Muscle of leg (tissue), 11 donors: ENCODE data around the gene DLX4. TPM values are rescaled to one million over a fixed set of nuclear protein-coding genes. Genes with fewer than 3 reads are reported as not detected.

Experiments
- DNase-seq: peaks from one replicate; pipeline ENCODE4 v3.0.0; 2013
- H3K27ac ChIP-seq: one replicate; pipeline ENCODE4 v1.5.1; 2013; ENCODE audit warnings: mild to moderate bottlenecking, low read length, control low read depth
- H3K27me3 ChIP-seq: one replicate; pipeline ENCODE4 v1.6.1; 2013; ENCODE audit warnings: low read length; ENCODE audit not compliant: control insufficient read depth, insufficient read depth
- H3K36me3 ChIP-seq: one replicate; pipeline ENCODE4 v1.6.1; 2013; ENCODE audit warnings: low read length; ENCODE audit not compliant: control insufficient read depth, insufficient read depth
- H3K4me1 ChIP-seq: one replicate; pipeline ENCODE4 v1.6.1; 2013; ENCODE audit warnings: low read length; ENCODE audit not compliant: control insufficient read depth, insufficient read depth
- H3K4me3 ChIP-seq: one replicate; pipeline ENCODE4 v1.5.1; 2013; ENCODE audit warnings: low read length, control low read depth
- H3K9me3 ChIP-seq: replicated peaks from 2 replicates; pipeline ENCODE4 v1.6.1; 2013; ENCODE audit warnings: low read depth, low read length; ENCODE audit not compliant: control insufficient read depth
- WGBS: methylation state at CpG from one replicate; pipeline ENCODE4 v1.1.5; 2013; ENCODE audit warnings: missing lambda C conversion rate; ENCODE audit not compliant: insufficient coverage; 5-methylcytosine and 5-hydroxymethylcytosine counted together
- polyA plus RNA-seq, 8 donors: library from polyadenylated mRNA; unstranded; fragments of 120-200 nt; gene quantifications; one replicate each; pipeline versions ENCODE4 v1.2.1 to v1.2.3, GENCODE V29; 2013; ENCODE audit warnings: inconsistent platforms in 1 of 8, low replicate concordance in 1 of 8; ENCODE audit not compliant: insufficient read length in 8 of 8, insufficient read depth in 1 of 8
- total RNA-seq: library from RNA; stranded (reverse); fragments of 120-200 nt; gene quantifications from one replicate; pipeline ENCODE4 v1.2.4, GENCODE V29; 2013

The DLX4 gene
- total and polyA plus RNA-seq, 9 donors, result 0.09 to 0.57 (median 0.27) TPM

- peaks cover 5% of the 10 kb centered on the region for H3K4me1 ChIP-seq
- WGBS, result no CpG with 5 or more reads among the region's 8 CpGs
- no peaks in the 10 kb centered on the region for H3K36me3 ChIP-seq
- H3K4me3 ChIP-seq, result no peak overlapping the region
- H3K9me3 ChIP-seq, result no peaks in the 10 kb centered on the region
- no peak for DNase-seq
- H3K27me3 ChIP-seq, result peaks cover 47% of the 10 kb centered on the region
- no peak overlapping the region for H3K27ac ChIP-seq
Observed at GRCh38 chr17:49930880-49931279, 38.1 kb upstream of the DLX4 start.

- WGBS, result 43% methylated on average over 14 of the region's 16 CpGs
- no peaks in the 10 kb centered on the region for H3K36me3 ChIP-seq
Observed at GRCh38 chr17:49931416-49932137, 37.4 kb upstream of the DLX4 start.

DNA sequence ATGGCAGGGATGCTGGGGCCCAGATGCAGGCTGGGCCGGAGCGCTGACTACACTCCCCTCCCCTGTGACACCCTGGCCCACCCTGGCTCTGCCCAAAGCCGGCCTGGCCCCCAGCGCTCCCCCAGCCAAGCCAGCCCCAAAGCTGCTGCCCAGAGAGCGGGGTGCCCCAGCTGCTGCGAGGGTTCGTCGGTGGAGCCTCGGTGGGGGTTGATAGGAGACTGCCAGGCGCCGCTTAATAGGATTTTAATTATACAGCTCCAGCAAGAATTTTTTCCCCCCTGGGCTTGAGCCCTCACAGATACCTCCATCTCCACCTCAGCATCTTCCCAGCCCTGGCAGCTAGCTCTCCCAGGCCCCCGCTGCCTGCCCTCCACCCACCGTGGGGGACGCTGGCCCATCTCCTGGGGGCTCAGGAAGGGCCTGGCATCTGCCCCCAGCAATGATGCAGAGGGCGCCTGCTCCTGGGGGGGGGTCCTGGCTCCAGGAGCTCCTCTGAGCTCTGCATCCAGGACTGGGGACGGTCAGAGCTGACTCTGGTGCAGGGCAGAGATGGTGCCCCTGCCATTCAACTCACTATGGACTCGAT is 36.8 kb upstream of the DLX4 start:
- H3K9me3 ChIP-seq, result no peaks in the 10 kb centered on the region
- WGBS, result 75% methylated on average over 10 of the region's 17 CpGs
- H3K4me3 ChIP-seq, result no peak overlapping the region
- H3K27me3 ChIP-seq, result peaks cover 48% of the 10 kb centered on the region
- no peaks in the 10 kb centered on the region for H3K36me3 ChIP-seq
- no peak overlapping the region for H3K27ac ChIP-seq
- no peak for DNase-seq
- H3K4me1 ChIP-seq, result no peaks in the 10 kb centered on the region

More at GRCh38 chr17:49931416-49932137, 37.4 kb upstream of the DLX4 start:
- DNase-seq, result no peak
- Histone ChIP-seq H3K27ac (no peak overlapping the region), H3K27me3 (peaks cover 48% of the 10 kb centered on the region), H3K9me3 (no peaks in the 10 kb centered on the region), H3K4me1 (no peaks in the 10 kb centered on the region), H3K4me3 (no peak overlapping the region)

DNA sequence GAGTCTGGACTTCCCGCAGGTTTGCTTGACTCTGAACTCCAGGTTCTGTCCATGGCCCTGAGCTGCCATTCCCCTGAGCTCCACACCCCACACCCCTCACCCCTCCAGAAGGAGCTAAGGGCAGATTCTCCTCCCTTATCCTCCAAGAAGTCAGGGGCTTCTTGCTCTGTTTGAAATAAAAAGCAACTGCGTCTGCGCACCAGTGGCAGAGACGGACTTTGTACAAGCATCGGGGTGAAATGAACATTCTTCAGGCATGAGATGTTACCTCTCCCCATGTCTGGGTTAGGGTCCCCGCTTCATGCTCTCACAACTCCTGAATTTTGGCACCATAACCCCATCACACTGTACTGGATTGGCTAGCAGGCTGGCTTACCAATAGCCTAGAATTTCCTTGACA is 36.1 kb upstream of the DLX4 start:
- no peak overlapping the region for H3K27ac ChIP-seq
- H3K27me3 ChIP-seq, result peaks cover 47% of the 10 kb centered on the region
- no peaks in the 10 kb centered on the region for H3K9me3 ChIP-seq
- 86% methylated on average over 4 of the region's 6 CpGs for WGBS
- no peak for DNase-seq
- H3K4me3 ChIP-seq, result no peak overlapping the region
- H3K36me3 ChIP-seq, result no peaks in the 10 kb centered on the region
- H3K4me1 ChIP-seq, result no peaks in the 10 kb centered on the region

DNA sequence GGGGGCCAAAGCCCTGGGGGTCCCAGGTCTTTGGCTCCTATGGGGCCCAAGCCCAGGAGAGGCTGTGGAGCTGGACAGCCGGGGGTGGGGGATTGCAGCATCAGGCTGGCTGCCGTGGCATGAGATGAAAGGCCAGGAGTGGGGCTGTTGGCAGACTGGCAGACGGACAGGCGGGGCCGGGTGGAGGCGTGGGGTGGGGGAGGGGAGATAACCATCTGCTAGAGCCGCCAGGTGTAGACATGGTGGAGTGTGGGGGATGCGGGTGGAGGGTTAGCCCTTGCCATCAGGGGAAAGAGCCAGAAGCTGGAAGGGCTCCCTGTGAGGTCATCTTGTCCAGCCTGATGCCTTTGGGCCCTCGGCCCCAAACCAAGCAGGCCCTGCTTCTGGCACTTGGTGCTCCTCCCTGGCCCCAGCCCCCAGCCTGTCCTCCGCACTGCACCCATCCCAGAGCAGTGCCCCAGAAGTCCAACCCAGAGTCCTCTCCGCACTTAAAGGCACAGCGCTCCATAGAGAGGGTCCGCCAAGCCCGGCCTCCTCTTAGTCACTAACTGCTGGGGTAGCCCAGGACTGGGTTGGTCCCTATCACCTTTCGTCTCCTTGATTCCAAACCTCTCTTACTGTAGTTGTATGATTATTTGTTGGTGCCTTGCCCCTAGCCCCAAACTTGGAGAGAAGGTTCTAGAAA is 33.3 kb upstream of the DLX4 start:
- H3K4me3 ChIP-seq, result no peak overlapping the region
- WGBS, result 45% methylated on average over 4 of the region's 15 CpGs
- H3K36me3 ChIP-seq, result no peaks in the 10 kb centered on the region
- no peaks in the 10 kb centered on the region for H3K4me1 ChIP-seq
- no peak overlapping the region for H3K27ac ChIP-seq
- H3K27me3 ChIP-seq, result peaks cover 55% of the 10 kb centered on the region
- H3K9me3 ChIP-seq, result no peaks in the 10 kb centered on the region
- no peak for DNase-seq

GRCh38 chr17:49936386-49936785 is 32.6 kb upstream of the DLX4 start:
- Histone ChIP-seq H3K27ac (no peak overlapping the region), H3K4me3 (no peak overlapping the region), H3K36me3 (no peaks in the 10 kb centered on the region), H3K9me3 (no peaks in the 10 kb centered on the region), H3K4me1 (no peaks in the 10 kb centered on the region), H3K27me3 (peaks cover 57% of the 10 kb centered on the region)
- 68% methylated on average over 4 of the region's 9 CpGs for WGBS
- no peak for DNase-seq

- Histone ChIP-seq H3K36me3 (no peaks in the 10 kb centered on the region), H3K4me3 (no peak overlapping the region), H3K27ac (no peak overlapping the region), H3K9me3 (no peaks in the 10 kb centered on the region), H3K27me3 (peaks cover 66% of the 10 kb centered on the region), H3K4me1 (no peaks in the 10 kb centered on the region)
- no peak for DNase-seq
- WGBS, result 83% methylated on average over 6 of the region's 7 CpGs
Observed at GRCh38 chr17:49939318-49939717, 29.7 kb upstream of the DLX4 start.

GRCh38 chr17:49941427-49941826 is 27.6 kb upstream of the DLX4 start:
- peaks cover 70% of the 10 kb centered on the region for H3K27me3 ChIP-seq
- no peaks in the 10 kb centered on the region for H3K9me3 ChIP-seq
- no peak for DNase-seq
- 62% methylated on average over 3 of the region's 10 CpGs for WGBS
- no peaks in the 10 kb centered on the region for H3K36me3 ChIP-seq
- H3K4me1 ChIP-seq, result no peaks in the 10 kb centered on the region
- no peak overlapping the region for H3K27ac ChIP-seq
- no peak overlapping the region for H3K4me3 ChIP-seq

- Histone ChIP-seq H3K27me3 (peaks cover 71% of the 10 kb centered on the region), H3K27ac (no peak overlapping the region), H3K9me3 (no peaks in the 10 kb centered on the region), H3K4me3 (no peak overlapping the region), H3K4me1 (no peaks in the 10 kb centered on the region), H3K36me3 (no peaks in the 10 kb centered on the region)
- no peak for DNase-seq
- 80% methylated on average over 3 of the region's 5 CpGs for WGBS
Observed at GRCh38 chr17:49942947-49943346, 26.0 kb upstream of the DLX4 start.

DNA sequence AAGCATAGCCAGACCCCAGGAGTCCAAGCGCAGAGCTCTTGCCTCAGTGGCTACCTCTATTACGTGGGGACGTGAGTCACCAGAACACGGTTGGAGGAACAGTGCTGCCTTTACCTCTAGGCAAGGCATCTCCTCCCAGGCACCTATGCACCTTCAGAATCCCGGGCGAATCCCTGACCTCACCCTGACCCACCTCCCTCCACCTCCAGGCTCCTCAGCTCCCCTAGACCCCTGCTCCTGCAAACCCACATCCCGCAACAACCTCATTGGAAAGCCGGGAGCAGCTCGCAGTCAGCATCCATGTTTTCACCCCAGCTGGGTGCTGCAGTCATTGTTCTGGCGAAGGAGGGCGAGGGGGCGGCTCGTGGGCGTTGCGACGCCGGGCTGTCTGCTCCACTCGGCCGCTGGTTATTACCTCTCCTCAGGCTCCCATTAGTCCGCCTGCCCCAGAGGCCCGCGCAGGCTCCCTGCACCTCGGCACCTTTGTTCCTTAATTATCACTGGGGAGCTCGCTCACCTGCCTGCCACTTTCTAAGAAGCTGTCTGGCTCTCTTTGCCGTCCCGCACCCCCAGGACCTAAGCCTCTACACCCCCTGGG is 24.6 kb upstream of the DLX4 start:
- Histone ChIP-seq H3K9me3 (no peaks in the 10 kb centered on the region), H3K4me3 (no peak overlapping the region), H3K27me3 (peaks cover 68% of the 10 kb centered on the region), H3K4me1 (no peaks in the 10 kb centered on the region), H3K27ac (no peak overlapping the region), H3K36me3 (no peaks in the 10 kb centered on the region)
- no peak for DNase-seq
- WGBS, result 16% methylated on average over 23 of the region's 26 CpGs
